ENCODE results near the gene NEGR1.

Gene NEGR1

DNA sequence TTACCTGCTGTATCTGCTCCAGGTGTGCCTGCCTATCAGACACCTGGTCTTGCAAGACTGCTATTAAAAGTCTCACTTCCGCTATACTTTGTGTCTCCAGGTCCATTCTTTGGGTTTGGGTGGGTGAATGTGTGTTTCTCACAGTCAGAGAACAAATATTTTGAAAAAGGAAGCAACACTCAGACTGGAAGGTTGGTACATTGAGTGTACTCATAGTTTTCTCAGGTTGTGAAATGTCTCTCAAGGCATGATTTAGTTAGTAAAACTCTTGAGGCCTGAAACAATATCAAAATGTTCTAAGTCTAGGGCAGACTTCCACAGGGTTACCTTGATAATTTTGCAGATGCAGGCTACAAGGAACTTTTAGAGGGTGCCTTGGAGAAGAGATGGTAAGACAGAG is 771.6 kb downstream of the NEGR1 start:
- in situ Hi-C loops (cut with HindIII; ENCODE audit: low sequenced_read_pairs), result no loop called here

- in situ Hi-C loops (cut with HindIII; ENCODE audit: low sequenced_read_pairs), result loop anchor here (10.0 kb wide), 1 partner anchor 284 kb away; no protein-coding TSS in a partner anchor
These were observed 773.2 kb downstream of the NEGR1 start for GRCh38 chr1:71509051-71509595.

- in situ Hi-C loops (cut with HindIII; ENCODE audit: low sequenced_read_pairs), result loop anchor here (10.0 kb wide), 1 partner anchor 277 kb away; no protein-coding TSS in a partner anchor
These were observed 780.3 kb downstream of the NEGR1 start for GRCh38 chr1:71502006-71502405.

- in situ Hi-C loops (cut with HindIII; ENCODE audit: low sequenced_read_pairs), result no loop called here
These were observed 783.8 kb downstream of the NEGR1 start for GRCh38 chr1:71498542-71498941.

DNA sequence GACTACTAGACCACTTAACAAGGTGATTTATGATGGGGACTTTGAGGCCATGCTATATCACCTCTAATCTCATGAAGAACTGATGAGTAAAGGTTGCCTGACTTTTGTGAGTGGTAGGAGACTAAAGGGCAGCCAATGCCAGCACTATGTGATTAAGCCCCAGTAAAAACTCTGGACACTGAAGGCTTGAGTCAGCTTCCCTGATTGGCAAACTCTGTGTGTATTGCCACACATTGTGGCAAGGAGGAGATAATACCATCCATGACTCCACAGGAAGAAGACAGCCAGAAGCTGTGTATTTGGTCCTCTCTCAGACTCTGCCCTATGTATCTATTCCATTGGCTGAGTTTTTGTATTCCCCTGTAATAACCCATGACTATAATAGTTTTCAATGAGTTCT is 788.2 kb downstream of the NEGR1 start:
- in situ Hi-C loops (cut with HindIII; ENCODE audit: low sequenced_read_pairs), result no loop called here

GRCh38 chr1:71492298-71493041 is 789.9 kb downstream of the NEGR1 start:
- in situ Hi-C loops (cut with HindIII; ENCODE audit: low sequenced_read_pairs), result no loop called here

DNA sequence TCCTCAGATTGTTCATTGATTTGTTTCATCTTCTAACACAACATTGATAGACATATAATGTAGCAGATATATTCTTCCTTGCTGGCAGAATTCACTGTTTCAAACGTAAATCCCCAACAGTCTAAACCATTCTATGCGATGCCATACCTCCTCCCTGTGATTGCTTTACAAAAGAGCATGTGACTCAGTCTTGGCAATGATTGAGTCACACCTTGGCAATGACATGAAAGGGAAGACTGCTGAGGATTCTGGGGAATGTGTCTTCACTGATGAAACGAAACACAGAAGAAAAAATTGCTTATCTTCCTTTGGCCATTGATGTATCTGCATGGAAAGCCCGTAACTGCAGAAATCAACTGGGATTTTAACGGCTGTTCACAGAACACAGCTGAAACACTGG is 791.9 kb downstream of the NEGR1 start:
- in situ Hi-C loops (cut with HindIII; ENCODE audit: low sequenced_read_pairs), result no loop called here

DNA sequence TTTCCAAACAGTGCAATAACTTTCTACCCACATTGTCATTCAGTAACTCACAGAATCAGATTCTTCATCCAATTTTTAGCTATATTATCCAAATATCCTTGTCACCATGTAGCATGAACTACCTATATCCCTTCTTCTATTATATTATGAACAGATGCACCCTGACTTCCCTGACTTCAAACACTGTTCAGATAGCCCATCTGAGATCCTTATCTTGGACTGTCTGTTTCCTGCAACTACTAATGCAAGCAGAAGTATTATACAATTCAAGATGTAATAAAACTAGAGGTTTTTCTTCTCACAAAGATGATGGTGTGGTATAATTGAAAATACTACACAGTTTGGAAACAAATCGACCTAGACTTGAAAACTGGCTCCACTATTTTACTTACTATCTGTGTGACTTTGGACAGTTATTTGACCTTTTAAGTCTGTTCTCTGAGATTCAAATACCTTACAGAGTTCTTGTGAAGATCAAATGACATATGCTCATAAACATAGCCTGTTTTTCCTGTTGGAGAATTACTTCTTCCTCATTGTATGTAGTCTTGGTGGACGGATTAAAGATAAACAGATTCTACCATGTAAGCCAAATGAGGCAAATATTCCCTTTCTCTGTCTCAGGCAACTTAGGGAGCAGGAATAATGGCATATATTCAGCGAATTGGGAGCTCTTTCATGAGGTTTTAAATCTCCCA is 793.6 kb downstream of the NEGR1 start:
- in situ Hi-C loops (cut with HindIII; ENCODE audit: low sequenced_read_pairs), result no loop called here

GRCh38 chr1:71473331-71473730 is 809.0 kb downstream of the NEGR1 start:
- in situ Hi-C loops (cut with HindIII; ENCODE audit: low sequenced_read_pairs), result no loop called here

- in situ Hi-C loops (cut with HindIII; ENCODE audit: low sequenced_read_pairs), result no loop called here
These were observed 817.2 kb downstream of the NEGR1 start for GRCh38 chr1:71465093-71465492.

DNA sequence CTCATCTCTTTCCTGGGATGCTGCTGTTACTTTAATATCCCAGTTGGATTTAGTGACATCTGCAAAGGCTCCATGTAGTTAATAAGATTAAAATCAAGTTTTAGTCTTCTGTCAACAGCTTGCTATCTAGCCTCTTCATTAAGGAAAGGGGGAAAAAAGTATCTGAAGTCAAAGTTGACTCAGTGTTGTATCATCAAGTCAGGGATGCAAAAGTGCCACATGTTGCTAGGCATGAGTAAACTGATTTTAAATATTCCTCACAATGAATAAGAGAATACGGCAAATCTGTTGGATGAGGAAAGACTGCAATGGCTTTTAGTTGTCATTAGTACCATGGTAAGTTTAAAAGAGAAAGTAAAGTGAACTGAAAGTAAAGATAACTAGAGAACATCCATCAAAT is 818.3 kb downstream of the NEGR1 start:
- in situ Hi-C loops (cut with HindIII; ENCODE audit: low sequenced_read_pairs), result no loop called here

- in situ Hi-C loops (cut with HindIII; ENCODE audit: low sequenced_read_pairs), result no loop called here
These were observed 819.2 kb downstream of the NEGR1 start for GRCh38 chr1:71463144-71463543.

DNA sequence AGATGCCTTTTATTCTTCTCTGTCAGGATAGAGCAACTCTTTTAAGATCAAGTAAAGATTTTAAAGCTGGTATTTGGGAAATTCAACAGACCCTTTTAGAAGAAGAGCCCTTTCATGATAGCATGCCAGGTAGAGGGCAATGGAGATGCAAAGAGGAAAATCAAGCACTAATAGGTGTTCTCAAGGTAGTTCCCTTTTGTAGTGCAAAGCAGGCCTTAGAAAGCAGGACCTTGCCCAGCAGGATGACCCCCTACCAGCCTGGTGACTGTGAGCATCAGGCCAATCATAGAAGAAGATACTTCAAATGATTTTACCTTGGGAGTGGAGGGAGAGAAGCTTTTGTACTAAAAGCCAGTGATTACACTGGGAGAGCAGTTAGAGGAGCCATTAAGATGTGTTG is 820.1 kb downstream of the NEGR1 start:
- in situ Hi-C loops (cut with HindIII; ENCODE audit: low sequenced_read_pairs), result no loop called here

GRCh38 chr1:71461416-71461815 is 820.9 kb downstream of the NEGR1 start:
- in situ Hi-C loops (cut with HindIII; ENCODE audit: low sequenced_read_pairs), result no loop called here

GRCh38 chr1:71448444-71448843 is 833.9 kb downstream of the NEGR1 start:
- in situ Hi-C loops (cut with HindIII; ENCODE audit: low sequenced_read_pairs), result no loop called here

DNA sequence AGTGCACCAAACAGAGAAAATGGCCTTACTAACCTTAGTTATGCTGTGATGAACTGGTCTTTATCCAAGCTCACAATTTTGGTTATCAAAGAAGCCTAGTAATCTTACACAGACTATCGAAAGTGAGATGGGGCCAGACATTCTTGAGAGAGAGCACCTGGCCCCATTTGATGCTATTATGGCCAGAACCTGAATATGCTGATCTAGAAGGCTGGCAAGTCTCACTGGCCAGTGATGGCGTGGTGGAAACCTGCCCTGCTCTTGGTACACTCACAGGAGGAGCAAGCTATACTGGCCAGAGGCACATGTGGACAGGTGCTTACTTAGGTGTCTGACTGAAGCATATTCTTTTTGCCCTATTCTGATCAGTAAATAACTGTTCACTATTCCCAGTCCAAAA is 843.7 kb downstream of the NEGR1 start:
- in situ Hi-C loops (cut with HindIII; ENCODE audit: low sequenced_read_pairs), result no loop called here

DNA sequence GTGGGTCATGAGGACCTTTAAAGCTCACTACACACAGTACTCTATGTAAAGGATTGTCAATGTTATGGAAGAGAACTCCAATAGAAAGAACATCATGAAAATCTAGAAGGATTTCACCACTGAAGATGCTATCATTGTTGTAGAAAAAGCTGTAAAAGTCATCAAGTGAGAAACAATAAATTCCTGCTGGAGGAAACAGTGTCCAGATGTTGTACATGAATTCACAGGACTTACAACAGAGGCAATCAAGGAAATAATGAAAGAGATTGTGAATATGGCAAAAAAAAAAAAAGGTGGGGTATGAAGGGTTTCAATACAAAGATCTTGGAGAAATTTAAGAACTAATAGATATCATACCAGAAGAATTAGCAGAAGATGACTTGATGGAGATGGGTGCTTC is 846.4 kb downstream of the NEGR1 start:
- in situ Hi-C loops (cut with HindIII; ENCODE audit: low sequenced_read_pairs), result no loop called here

DNA sequence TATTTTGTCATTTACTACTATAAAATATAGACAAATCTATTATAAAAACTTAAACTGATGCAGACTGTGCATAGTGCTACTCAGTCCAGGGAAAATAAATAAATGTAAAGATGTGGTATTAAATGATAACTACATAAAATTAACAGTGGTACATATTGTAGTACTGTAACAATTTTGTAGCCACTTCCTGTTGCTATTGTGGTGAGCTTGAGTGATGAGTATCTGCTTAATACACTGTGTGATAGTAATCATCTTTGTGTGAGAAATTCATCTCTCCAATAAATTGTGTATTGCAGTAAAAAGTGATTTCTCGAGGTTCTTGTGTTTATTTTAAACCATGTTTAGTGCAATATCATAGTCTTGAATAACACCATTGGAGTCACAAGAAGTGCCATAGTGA is 848.1 kb downstream of the NEGR1 start:
- in situ Hi-C loops (cut with HindIII; ENCODE audit: low sequenced_read_pairs), result no loop called here

DNA sequence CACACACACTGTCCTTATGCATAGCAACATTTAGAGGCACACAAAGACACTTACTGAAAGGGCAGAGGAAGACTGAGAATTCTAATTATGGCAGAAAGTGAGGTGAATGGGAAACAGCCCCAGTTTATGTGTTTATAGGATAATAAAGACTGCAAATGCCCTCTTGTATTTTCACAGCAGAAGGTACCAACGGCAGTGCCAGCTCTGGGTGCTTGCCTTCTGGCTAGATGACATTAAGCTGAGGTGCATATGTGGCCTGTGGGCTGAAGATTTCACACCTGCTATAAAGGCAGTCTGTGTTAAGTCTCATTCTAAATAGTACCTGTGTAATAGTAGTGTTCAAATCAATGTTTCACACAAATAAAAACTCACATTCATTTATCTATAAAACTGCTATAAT is 854.3 kb downstream of the NEGR1 start:
- in situ Hi-C loops (cut with HindIII; ENCODE audit: low sequenced_read_pairs), result no loop called here

DNA sequence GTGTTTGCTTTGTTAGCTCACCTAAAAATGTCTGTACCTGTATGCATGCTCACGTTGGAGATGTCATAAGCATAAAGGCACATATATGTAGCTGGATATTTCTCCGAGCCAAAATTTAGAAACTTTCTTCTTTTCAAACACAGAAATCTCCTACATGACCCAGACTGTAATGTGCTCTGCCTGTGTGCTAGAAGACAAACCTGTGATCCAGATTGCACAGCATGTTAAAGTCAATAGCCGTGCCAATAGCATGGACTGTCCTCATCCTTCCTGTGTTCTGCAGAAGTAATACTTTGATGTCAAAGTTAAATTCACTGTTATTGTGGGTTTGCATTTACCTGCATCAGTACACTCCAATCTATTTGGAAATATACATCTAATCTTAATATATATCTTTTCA is 855.3 kb downstream of the NEGR1 start:
- in situ Hi-C loops (cut with HindIII; ENCODE audit: low sequenced_read_pairs), result no loop called here

- in situ Hi-C loops (cut with HindIII; ENCODE audit: low sequenced_read_pairs), result no loop called here
These were observed 857.8 kb downstream of the NEGR1 start for GRCh38 chr1:71424536-71424935.

DNA sequence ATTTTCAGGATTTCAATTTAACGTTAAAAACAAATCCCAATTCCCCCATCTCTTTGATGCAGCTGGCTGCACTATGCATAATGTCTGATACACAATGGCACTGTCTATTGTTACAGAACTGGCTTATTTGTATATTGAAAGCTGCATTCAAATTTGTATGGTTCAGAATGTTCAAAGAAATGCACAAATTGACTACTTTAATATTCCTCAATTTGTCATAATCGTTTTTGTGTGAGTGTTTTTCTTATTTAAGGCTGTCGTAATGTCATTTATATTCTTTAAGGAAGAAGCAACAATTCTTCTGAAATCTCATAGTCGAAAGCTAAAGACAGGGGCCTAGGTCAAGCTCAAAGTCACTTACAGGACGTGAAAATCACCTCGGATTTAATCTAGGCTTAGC is 860.1 kb downstream of the NEGR1 start:
- in situ Hi-C loops (cut with HindIII; ENCODE audit: low sequenced_read_pairs), result no loop called here
